Measurements from ENCODE around the gene SH2B3. TPM values are rescaled to one million over a fixed set of nuclear protein-coding genes. Genes with fewer than 3 reads are reported as not detected.

SH2B3 gene
- total and polyA plus RNA-seq, 2 donors (not counting 1 experiment from before 2014, with no cell fraction given), result 21.9 to 69.4 TPM

GRCh38 chr12:111462210-111462769, 56.6 kb downstream of the SH2B3 start:
- Mint-ChIP-seq H3K4me3 (no peak overlapping the region), H3K4me1 (peaks cover 9% of the 10 kb centered on the region), H3K27ac (peak overlapping the region; percentile 32), H3K27me3 (no peaks in the 10 kb centered on the region), H3K9me3 (ENCODE audit: insufficient read depth) (no peaks in the 10 kb centered on the region)
- Histone ChIP-seq H4K20me1 (ENCODE audit: control insufficient read depth, insufficient read depth, low read length, poor library complexity, severe bottlenecking) (no peaks in the 10 kb centered on the region), H2AFZ (ENCODE audit: insufficient read depth, low read depth, low read length, poor library complexity, severe bottlenecking) (no peak overlapping the region), H3K4me3 (ENCODE audit: control extremely low read depth in 1 of 5, extremely low read depth in 1 of 5, insufficient read depth in 1 of 5, low read depth in 2 of 5, low read length in 4 of 5) (no peak overlapping the region), H3K27ac (ENCODE audit: low read length in 2 of 2) (peak overlapping the region in 1 of 2 donors; percentile 32), H3K9ac (ENCODE audit: low read length) (no peak overlapping the region), H3K27me3 (replicated peaks in 1 of 4; ENCODE audit: control extremely low read depth in 1 of 4, control insufficient read depth in 3 of 4, insufficient read depth in 4 of 4, low read length in 3 of 4) (no peaks in the 10 kb centered on the region), H3K79me2 (ENCODE audit: control insufficient read depth, insufficient read depth, low read length) (no peaks in the 10 kb centered on the region), H3K4me1 (ENCODE audit: control insufficient read depth in 2 of 2, insufficient read depth in 2 of 2, low read length in 2 of 2) (peaks cover 5 to 9% of the 10 kb centered on the region in 2 donors), H3K36me3 (replicated peaks in 1 of 2; ENCODE audit: control extremely low read depth in 1 of 2, control insufficient read depth in 1 of 2, extremely low read depth in 1 of 2, insufficient read depth in 2 of 2, low read length in 1 of 2) (peaks cover 2 to 19% of the 10 kb centered on the region in 2 experiments), H3K9me3 (ENCODE audit: control extremely low read depth in 1 of 3, control insufficient read depth in 2 of 3, insufficient read depth in 1 of 3, low read length in 2 of 3) (no peaks in the 10 kb centered on the region), H3K4me2 (replicated peaks; ENCODE audit: low read depth, low read length, poor library complexity, severe bottlenecking) (no peak overlapping the region)
- DNase-seq (peak; percentile 6), ATAC-seq (ENCODE audit: low read depth) (no peak)
- ChIA-PET POLR2A (no interaction called here), CTCF (interaction anchor here (5.4 to 42.0 kb wide), 2 partner anchors 11 to 59 kb away, joined by 34 to 1472 read pairs; partner anchors contain the start of gene SH2B3)
- intact Hi-C loops (cut with micrococcal nuclease), result no loop called here
- TF ChIP-seq CTCF (IDR thresholded peaks at IDR 0.05), result no peak
- TF ChIP-seq EZH2 (IDR thresholded peaks at IDR 0.05; ENCODE audit: borderline replicate concordance, insufficient read depth, low read depth, low read length, poor library complexity, severe bottlenecking), result no peak

GRCh38 chr12:111467092-111467856, 61.6 kb downstream of the SH2B3 start:
- Histone ChIP-seq H4K20me1 (ENCODE audit: control insufficient read depth, insufficient read depth, low read length, poor library complexity, severe bottlenecking) (no peaks in the 10 kb centered on the region), H3K27ac (ENCODE audit: low read length in 2 of 2) (no peak overlapping the region), H3K79me2 (ENCODE audit: control insufficient read depth, insufficient read depth, low read length) (no peaks in the 10 kb centered on the region), H3K9ac (ENCODE audit: low read length) (no peak overlapping the region), H3K36me3 (replicated peaks in 1 of 2; ENCODE audit: control extremely low read depth in 1 of 2, control insufficient read depth in 1 of 2, extremely low read depth in 1 of 2, insufficient read depth in 2 of 2, low read length in 1 of 2) (peaks cover 7 to 28% of the 10 kb centered on the region in 2 experiments), H2AFZ (ENCODE audit: insufficient read depth, low read depth, low read length, poor library complexity, severe bottlenecking) (no peak overlapping the region), H3K4me2 (replicated peaks; ENCODE audit: low read depth, low read length, poor library complexity, severe bottlenecking) (no peak overlapping the region), H3K4me3 (ENCODE audit: control extremely low read depth in 1 of 5, extremely low read depth in 1 of 5, insufficient read depth in 1 of 5, low read depth in 2 of 5, low read length in 4 of 5) (no peak overlapping the region), H3K9me3 (ENCODE audit: control extremely low read depth in 1 of 3, control insufficient read depth in 2 of 3, insufficient read depth in 1 of 3, low read length in 2 of 3) (no peaks in the 10 kb centered on the region), H3K4me1 (ENCODE audit: control insufficient read depth in 2 of 2, insufficient read depth in 2 of 2, low read length in 2 of 2) (peaks cover 5 to 9% of the 10 kb centered on the region in 2 donors), H3K27me3 (replicated peaks in 1 of 4; ENCODE audit: control extremely low read depth in 1 of 4, control insufficient read depth in 3 of 4, insufficient read depth in 4 of 4, low read length in 3 of 4) (no peaks in the 10 kb centered on the region)
- H3K27ac Mint-ChIP-seq, result no peak overlapping the region
- no peak overlapping the region for H3K4me3 Mint-ChIP-seq
- ChIA-PET POLR2A (no interaction called here), CTCF (no interaction called here)
- DNase-seq (no peak), ATAC-seq (ENCODE audit: low read depth) (no peak)
- WGBS (ENCODE audit: insufficient coverage), result 100% methylated on average over 1 of the region's 3 CpGs
- H3K4me1 Mint-ChIP-seq, result peaks cover 8% of the 10 kb centered on the region
- intact Hi-C loops (cut with micrococcal nuclease), result no loop called here
- no peaks in the 10 kb centered on the region for H3K9me3 Mint-ChIP-seq (ENCODE audit: insufficient read depth)
- H3K27me3 Mint-ChIP-seq, result no peaks in the 10 kb centered on the region
- TF ChIP-seq EZH2 (IDR thresholded peaks at IDR 0.05; ENCODE audit: borderline replicate concordance, insufficient read depth, low read depth, low read length, poor library complexity, severe bottlenecking), result no peak
- no peak for TF ChIP-seq CTCF (IDR thresholded peaks at IDR 0.05)
